GM18526 (cell line): Measurements from ENCODE around the gene AACS.

ENCODE experiments used
- POLR2A ChIP-seq: IDR thresholded peaks from 3 replicates; pipeline ENCODE4 v1.6.1; 2011; ENCODE audit not compliant: insufficient read length; ENCODE audit errors: extremely low read depth

Gene AACS

DNA sequence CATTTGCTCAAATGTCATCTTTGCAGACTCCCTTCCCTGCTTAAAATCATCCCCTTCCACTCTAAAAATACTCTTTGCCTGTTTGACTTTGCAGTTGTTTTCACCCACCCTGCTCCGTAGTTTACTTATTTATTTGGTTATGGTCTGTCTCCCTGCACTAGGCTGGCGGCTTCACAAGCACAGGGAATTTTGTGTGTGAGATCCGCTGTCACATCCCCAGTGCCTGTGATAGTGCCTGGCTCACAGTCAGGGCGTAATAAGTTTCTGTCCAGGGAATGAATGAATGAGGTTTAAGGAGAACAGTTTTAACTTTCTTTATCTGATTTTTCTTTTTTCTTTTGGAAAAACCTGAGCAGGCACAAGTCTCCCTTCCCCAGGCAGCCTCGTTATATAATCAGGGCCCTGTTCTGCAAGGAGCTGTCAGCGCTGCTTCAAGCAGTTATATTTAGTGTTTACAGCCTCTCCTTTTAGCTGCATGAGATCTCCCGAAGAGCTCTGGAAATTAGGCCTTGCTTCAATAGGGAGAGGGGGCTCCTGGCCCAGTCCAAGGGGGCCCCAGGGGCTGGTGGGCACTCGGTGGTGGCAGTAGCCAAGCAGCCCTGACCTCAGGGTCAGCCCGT, 107.1 kb downstream of the AACS start:
- TF ChIP-seq POLR2A: no peak

DNA sequence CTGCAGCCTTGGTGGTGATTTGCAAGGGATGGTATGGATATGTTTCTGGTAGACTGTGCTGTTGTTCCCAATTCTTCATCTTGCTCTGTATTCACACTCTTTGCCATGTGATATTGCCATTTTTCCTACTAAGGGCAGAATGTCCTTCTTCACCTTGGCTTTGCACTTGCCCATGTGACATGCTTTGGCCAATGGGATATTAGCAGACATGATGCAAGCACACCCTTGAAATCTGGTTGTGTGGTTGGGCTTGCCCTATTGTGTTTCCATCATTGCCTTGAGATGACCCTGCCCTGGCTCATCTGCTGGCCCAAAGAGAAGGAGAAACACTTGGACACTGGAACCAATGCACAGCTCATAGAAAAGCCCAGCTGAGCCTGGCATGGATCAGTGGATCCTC, 110.3 kb downstream of the AACS start:
- no peak for TF ChIP-seq POLR2A

DNA sequence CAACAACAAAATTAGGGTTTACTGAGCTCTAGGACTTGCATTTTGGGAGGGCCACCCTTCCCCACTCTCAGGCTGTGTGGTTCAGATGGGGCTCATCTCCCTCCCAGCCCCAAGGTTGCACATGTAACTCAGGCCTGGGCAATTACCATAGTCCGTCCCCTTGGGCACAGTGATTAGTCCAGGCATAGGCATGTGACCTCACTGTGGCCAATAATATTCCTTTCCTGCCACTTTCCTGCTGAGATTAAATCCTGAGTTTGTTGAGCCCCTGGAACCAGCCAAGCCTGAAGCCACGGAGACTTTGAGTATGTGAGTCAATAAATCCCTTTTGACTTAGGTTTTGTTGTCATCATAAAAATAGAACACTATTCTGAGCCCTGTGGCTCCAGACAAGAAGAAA, 113.0 kb downstream of the AACS start:
- no peak for TF ChIP-seq POLR2A

DNA sequence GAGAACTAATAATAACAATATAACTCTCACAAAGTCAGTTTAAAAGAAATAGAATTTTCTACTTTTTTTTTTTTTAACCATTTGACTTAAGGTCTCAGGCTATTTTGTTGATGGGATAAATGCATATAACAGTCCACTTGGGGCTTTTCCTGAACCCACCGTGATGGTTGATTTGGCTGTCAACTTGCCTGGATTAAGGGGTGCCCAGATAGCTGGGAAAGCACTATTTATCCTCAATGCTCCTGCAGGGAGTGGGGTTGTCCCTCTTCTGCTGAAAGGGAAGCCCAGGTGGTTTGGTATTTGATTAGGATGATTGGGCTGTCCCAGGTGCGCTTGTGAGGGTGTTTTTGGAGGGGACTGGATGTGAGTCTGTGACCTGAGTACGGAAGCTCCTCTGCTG, 114.9 kb downstream of the AACS start:
- TF ChIP-seq POLR2A: no peak

DNA sequence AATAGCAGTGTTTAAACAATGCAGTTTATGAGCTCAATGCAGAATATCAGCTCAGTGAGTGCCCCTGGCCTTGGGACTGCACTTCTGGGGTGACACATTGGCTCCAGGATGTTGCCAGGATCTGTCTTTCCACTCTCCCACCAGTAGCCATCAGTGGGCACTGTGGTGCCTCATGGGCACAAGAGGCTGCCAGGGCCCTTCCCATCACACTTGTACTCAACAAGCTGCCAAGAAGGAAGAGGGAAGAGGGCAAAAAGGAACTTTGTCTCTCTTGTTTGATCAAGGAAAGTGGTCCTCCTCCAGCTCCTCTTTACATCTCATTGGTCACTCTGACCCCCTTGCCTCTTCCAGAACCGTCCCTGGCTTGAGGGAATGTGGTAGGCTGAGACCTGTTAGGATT, 115.9 kb downstream of the AACS start:
- TF ChIP-seq POLR2A: no peak

DNA sequence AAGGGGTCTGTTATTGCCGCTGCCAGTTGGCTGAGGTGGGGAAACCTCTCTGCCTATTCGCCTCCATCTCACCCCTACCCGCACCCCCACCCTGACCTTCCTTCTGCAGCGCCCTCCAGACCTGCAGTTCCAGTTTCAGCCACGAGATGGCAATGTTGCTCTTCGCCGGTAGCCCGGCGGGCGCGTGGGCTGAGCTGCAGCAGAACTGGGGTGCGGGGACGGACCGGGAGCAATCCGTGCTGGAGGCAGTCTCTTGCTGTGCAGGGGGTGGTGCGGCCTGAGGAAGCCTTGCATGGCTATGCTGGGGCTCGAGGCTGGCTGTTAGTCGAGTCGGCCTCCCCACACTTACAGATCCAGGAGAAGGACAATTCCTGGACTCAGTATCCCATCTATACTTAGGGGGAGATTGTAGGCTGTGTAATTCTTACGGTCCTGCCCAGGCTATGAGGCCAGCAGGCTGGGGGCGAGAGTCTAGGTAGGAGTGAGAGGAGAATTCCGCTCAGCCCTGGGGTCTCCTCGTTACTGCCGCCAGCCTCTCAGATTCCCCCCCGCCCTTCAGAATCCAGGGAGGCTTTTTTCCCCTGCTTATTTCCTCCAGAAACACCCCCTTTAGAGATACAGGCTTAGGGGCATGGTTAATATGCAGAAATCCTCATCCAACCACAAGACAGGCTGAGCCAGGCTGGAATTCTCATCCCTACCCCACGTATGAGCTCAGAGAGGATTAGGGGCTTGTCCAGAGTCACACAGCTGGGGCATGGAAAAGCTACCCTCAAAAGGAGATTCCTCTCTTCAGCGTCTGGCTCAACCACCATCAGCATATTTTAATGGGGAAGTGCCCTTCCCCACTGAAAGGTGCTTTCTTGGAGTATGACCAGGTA, 118.2 kb downstream of the AACS start:
- TF ChIP-seq POLR2A: no peak

DNA sequence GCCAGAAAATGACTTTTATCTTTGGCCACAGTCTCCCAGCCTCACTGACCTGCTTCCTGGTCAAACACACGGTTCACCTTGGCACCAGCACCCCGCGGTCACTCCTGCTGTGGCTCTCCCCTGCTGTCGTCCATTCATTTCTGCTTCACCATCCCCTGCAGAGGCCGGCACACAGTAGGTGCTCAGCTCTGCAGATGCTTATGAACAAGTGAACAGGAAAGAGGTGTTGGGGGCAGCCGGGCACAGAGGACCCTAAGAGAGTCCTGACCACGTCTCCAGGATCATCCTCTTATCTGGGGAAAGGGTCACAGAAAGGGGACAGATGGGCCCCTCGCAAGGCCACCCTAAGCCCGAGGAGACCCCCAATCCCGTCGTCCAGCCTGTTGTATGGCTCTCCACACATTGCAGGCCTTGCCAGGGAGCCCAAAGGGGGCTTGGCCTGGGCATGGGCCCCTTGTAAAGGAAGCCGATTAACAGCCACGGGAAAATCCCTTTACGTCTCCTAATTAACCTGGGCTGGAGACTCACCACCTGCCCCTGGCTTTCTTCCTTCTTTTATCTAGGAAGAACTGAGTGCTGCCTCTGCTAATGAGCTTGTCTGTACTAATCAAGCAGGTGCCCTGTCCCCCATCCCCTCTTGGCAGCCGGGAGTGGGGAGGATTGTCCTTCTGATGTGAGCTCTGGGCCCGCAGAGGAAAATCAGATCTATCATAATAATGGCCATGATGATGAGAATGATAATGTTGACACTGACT, 119.2 kb downstream of the AACS start:
- TF ChIP-seq POLR2A: no peak

DNA sequence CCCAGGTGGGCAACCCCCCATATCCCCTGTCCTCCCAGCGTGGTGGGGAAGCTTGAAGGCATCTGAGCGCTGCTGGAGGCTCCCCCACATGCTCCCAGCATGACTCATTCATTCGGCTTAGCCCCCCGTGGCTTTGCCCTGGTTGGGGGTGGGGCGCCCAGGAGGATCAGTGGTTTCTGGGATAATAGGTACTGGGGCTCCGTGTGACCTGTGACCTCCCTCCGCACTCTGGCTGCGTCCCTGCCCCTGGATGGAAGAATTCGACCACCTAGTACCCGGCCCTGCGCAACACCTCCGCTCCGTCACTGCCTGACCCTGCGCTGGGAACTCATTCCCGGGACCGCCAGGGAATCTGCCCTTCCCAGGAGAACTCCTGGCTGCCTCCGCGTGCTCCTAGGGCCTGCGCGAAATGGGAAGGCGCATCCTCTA, 120.1 kb downstream of the AACS start:
- no peak for TF ChIP-seq POLR2A

DNA sequence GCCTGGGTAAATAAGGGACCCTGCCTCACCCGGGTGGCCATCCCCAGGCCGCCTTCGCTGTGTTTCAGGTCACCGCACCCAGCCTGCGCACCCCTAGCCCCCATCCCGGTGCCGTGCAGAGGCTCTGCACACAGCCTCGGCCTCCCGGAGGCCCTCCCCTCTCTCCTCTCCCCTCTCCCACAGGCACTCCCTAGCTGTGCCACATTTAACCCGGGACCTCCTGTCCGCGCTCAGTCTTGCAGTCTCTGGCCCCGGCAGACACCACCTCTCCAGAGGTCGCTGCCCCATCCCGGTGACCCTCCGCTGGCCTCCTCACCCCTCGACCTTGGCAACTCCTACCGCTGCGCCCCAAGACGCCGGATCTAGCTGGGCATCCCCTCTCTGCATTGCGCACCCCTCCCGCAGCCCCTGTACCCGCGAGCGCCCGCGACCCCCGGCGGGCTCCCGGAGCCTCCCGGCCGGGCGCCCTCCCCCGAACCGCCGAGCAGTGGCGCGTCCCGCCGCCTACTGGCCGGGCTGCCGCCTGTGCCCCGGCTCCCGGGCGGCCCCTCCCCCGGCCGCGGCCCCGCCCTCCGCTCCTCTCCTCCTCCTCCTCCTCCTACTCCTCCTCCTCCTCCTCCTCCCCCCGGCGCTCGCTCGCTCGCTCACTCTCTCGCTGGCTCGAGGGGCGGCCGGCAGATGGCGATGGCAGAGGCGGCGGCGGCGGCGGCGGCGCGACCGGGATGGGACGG, 120.7 kb downstream of the AACS start, which contains the start of gene TMEM132B:
Gene TMEM132B, plus strand, starts transcription at position 647 of the 731 bp plus-strand sequence.
- TF ChIP-seq POLR2A: no peak

DNA sequence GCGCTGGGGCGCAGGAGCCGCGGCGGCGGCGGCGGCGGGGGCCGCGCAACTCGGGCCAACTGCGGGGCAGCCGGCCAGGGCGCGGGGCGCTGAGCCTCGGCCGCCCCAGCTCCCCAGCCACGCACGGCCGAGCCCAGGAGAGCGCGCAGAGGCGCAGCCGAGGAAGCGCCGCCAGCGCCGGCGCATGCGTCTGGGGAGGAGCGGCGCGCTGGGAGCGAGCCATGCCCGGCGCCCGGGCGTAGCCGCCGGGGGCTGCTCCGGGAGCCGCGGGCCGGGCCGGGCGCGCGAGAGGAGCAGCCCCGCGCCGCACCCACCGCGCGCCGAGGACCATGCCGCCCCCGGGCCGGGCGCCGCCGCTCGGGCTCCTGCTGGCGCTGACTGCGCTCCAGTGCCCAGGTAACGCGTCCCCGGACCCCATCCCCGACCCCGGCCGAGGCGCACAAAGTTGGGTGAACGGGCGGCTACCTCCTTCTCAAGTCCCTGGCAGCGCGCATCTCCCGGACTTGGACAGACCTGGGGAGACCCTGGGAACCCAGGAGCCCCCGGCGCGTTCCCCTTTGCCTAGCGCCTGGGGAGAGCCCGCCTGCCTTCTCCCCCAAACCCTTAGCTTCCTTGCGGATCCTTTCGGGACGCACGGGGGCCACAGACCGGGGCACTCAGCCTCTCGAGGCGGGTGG, 121.4 kb downstream of the AACS start:
- no peak for TF ChIP-seq POLR2A

DNA sequence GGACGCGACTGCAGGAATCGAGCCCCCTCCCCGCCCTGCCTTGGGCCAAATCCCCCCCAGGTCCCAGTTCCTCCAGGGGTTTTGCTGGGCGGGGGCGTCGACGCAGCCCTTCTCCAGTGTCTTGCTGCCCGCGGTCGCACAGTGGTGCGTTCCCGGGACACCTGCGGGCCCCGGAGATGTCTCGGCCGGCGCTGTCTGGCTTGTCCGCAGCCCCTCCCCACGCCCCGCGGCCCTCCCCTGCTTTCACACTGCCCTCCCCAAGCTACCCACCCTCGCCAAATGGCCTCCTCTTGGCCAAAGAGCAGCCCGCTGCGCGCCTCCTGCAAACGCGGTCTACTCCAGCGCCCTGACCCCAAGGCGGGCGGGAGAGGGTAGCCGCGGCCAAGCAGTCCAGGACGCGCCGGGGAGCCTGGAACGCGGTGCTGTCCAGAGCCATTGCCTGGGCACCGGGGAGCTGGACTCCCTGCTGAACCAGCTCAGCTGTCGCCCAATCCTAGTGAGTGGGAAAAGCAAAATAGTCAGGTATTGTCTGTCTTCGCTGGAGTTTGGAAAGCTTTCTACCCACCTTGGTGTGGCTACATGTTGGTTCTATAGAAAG, 122.0 kb downstream of the AACS start:
- TF ChIP-seq POLR2A: no peak

DNA sequence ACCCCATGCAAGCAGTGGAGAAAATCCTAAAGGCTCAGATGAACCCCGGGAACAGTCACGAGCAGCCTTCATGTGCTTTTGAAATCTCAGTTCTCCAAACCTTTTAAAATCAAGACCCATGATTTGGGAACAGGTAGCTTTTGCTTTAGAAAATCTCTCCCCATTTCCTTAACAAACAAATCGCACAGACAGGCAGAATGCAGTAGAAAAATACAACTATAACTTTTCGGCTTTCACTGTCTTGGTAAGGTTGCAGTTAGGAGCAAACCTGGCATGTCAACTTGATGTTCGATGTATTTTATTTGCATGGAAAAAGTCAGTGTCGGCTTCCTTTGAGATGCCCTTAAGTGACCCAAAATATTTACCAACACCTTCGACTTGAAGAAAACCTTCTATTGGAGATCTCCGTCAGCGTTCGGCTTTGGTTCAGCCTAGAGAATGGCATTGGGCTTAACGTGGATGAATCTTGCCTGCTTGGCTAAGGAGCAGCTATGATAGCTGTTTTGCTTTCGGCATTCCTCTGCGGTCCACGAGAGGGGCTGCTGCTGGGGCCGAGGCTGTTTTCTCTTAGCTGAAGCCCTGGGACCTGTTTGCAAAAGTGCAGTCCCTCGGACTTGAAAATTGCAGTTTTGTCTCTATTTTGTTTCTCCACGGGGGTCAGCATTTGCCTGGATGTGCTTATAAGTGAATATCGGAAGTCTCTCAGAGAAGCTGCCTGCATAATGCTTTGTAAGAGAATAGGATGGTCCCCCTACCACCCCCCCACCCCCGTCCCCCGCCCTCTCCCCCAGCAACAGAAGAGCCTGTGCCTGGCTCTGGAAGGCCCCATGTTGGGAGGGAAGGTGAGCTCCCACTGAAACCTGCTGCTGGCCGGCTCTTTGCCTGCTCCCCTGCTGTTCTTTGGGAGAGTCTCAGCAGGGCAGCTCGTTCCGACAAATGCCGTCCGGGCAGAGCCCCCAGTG, 122.8 kb downstream of the AACS start:
- TF ChIP-seq POLR2A: no peak

DNA sequence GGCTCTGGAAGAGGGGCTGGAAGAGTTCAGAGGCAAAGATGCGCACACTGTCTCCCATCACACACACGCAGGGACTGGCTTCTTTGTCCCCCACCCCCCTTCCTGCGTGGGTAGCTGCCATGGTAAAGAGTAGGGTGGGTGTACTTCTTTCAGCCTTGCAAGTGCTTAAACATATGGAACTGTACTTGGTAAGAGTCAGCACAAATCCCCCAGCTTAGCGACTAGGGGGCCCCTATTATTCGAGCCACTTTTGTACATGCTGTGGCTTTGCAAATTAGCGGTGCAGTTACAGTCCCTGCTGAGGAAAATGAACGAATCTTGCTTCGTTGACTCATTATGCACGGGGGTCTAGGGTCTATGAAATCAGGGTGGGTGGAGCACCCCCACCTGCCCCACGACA, 123.8 kb downstream of the AACS start:
- no peak for TF ChIP-seq POLR2A

DNA sequence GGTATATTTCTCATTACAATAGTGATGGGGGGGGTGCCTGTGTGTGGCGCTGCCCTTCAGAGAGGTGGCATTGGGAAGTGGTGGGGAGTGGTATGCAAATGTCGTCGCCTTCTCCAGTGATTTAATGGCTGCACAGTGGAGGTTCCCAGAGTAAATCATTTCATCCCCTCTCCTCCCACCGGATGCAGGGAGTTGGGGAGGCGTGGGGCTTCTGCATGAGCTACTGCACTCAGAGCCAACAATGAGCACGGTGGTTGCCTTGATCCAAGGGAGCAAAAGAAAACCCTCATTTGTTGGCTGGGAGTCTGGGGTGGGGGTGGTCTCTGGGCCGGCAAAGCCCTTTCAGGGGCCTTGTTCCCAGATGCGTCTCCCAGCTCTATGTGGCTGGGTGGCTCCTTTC, 124.3 kb downstream of the AACS start:
- TF ChIP-seq POLR2A: no peak
